NT2/D1 (cell line): Measurements from ENCODE around the gene CPSF4.

Source experiments
- YY1 ChIP-seq: IDR thresholded peaks from 2 replicates; pipeline ENCODE4 v1.6.1; 2011; ENCODE audit not compliant: insufficient read length, insufficient read depth
- ZNF274 ChIP-seq: IDR thresholded peaks from 2 replicates; pipeline ENCODE4 v1.6.1; 2011; ENCODE audit warnings: mild to moderate bottlenecking, low read depth, low read length

DNA sequence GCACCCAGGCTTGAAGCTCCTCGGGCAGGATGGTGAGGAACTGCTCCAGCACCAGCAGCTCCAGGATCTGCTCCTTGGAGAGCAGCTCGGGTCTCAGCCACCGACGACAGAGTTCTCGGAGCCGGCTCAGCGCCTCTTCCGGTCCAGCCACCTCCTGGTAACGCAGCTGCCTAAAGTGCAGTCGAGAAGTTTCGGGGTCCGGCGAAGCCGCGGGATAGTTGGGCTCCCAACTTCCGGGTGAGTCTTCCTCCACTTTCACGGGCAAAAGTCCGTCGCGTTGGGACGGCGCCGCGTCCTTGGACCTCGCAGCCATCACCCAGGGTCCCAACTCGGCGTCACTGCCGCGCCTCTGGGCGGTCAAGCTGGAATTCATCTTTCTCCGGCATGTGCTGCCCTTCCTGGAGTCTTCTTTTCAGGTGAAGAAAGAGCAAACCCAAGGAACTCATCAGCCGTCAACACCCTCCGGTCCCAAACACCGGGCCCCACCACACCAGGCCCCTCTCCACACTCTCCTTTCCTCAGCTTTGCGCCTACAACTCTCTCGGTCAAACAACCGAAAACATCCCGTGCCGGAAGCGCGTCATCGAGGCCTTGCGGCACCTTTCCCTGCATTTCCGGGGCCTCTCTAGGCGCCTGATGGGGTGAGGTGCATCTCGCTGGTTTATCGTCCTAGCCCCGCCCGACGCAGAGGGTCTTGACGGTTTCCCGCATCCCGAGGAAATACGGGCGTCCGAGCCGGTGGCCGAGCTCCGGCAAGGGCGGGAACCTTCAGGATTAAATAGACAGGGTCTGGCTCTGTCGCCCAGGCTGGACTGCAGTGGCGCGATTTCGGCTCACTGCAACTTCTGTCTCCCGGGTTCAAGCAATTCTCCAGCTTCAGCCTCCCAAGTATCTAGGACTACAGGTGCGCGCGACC lies 61.2 kb downstream of the CPSF4 start, which contains the start of gene ZNF394:
- TF ChIP-seq YY1 = no peak
- no peak for TF ChIP-seq ZNF274
